Measurements from ENCODE around the gene CD6.

The CD6 gene

DNA sequence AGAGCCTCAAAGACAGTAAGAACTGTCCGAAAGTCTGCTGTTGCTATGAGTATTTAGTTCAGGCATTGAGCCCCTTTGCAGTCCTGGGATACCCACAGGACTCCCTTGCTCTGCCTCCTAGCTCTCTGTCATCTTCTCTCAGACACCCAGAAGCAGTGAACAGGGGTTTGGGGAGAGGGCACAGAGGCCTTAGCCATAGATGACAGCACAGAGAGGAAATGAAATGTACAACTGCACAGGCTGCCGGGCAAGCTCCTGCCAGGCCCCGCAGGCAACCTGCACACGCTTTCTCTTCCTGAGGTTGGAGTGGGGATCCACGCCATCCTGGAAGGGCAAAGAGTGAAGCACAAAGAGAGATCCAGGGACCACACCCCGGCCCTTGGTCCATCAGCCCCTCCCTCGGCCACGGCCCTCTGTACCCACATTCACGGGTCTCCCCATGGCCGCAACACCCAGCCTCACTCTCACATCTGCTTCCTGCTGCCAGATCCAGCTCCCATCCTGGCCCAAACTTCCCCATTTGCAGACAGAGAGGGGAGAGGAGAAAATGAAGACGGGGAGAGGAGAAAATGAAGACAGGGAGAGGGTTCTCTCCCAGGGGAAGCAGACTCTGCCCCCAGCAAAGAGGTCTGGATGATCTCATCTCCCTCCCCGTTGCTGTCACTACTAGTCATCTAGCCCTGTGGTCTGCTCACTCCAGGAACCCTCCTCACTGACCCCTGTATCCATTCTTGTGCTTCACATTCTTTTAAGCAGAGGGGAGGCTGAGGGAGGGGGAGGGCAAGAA, 40.7 kb downstream of the CD6 start:
- peak; percentile 85 to 86 for DNase-seq

GRCh38 chr11:61012737-61013215, 41.3 kb downstream of the CD6 start:
- DNase-seq: peak in 1 of 2 experiments; percentile 23

DNA sequence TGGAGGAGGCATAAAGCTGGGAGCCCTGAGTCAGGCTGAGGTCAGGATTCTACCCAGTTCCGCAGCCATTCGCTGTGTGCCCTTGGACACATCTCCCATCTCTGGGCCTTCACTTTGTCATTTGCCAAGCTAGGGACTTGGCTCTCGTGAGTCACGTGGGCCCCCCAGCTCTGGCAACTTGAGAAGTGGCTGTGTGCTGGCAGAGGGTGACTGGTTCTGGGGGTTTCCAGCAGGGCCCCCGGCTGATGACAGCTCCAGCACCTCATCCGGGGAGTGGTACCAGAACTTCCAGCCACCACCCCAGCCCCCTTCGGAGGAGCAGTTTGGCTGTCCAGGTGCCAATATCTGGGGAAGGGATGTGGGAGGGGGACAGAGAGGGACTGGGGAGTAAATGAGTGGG, 46.6 kb downstream of the CD6 start:
- DNase-seq: no peak

DNA sequence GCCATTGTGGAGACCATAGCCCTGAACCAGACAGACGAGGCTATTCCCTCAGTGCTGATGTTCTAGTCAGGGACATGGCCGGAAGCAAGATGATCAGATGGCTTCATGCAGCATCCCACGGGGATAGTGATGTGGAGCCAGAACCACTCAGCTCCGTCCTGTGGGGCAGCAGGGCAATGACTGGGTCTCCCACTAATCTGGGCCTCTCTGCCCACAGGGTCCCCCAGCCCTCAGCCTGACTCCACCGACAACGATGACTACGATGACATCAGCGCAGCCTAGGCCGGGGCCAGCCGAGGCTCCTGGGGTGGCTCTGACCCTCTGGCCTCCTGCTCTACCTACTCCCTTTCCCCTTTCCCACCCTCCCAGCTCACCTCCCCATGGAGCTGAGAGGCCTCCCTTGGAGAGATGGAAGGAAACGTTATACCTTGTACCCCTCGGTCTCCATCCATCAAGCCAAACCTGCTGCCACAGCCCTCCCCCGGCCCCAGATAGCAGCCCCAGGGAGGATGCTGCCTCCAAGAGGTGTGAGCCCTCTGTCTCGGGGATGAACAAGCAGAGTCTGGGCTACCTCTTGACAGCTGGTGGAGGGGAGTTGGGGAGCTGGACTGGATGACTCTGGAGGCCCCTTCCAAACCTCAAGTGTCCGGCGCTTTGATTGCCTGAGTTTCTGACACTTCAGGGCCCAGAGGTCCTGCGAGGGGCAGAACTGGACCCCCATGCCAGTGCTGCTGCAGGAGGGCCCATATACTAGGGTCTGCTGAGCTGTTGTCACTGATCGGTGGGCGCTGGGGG, 47.8 kb downstream of the CD6 start:
- no peak for DNase-seq

GRCh38 chr11:61019832-61020405, 48.4 kb downstream of the CD6 start:
- DNase-seq: no peak

DNA sequence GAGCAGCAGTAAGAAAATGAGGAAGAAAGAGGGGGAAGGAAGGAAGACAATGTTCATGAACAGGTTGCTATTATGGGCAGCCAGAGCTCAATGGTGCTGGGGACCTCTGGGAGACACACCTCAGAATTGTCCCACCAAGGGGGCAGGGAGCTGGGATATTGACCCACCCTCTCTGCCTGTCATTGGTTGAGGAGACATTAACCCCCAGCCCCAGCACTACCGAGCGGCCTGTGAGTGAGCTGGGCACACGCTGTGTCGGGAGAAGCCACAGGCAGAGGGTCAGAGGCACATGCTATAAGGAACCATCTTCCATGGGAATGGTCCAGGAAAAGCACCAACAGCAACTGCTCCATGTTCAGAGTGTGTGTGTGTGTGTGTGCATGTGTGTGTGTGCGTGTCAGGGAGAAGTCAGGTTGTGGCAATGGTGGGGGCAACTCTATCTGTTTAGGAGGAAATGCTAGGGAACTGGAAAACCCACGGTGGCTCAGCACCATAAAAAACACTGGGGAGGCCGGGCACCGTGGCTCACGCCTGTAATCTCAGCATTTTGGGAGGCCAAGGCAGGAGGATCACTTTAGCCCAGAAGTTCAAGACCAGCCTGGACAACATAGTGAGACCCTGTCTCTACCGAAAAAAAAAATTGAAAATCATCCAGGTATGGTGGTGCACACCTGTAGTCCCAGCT, 49.2 kb downstream of the CD6 start:
- DNase-seq: no peak

DNA sequence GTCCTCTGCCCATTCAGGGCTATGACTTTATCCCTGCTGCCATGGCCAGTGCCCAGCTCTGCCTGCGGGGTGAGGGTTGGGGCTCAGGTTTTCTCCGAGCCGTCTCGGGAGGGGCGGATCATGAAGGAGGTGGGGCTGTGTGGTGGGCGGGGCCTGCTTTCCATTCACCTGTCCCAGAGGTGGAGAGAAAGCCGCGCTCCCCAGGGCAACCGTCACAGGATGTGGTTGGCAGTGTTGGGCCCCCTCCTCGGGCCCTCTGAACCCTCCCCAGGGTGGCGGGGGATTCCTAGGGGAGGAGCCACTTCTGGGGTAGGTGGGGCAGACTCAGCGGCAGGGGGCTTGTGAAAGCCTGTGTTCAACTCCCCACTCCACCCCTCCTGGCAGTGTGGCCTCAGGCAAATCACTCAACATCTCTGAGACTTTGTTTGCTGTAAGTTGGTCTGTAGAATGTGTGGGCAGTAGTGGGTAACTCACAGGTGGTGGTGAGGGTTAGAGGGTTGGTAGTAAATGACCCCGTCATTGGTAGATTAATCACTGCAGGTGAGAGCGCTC, 50.3 kb downstream of the CD6 start:
- no peak for DNase-seq

DNA sequence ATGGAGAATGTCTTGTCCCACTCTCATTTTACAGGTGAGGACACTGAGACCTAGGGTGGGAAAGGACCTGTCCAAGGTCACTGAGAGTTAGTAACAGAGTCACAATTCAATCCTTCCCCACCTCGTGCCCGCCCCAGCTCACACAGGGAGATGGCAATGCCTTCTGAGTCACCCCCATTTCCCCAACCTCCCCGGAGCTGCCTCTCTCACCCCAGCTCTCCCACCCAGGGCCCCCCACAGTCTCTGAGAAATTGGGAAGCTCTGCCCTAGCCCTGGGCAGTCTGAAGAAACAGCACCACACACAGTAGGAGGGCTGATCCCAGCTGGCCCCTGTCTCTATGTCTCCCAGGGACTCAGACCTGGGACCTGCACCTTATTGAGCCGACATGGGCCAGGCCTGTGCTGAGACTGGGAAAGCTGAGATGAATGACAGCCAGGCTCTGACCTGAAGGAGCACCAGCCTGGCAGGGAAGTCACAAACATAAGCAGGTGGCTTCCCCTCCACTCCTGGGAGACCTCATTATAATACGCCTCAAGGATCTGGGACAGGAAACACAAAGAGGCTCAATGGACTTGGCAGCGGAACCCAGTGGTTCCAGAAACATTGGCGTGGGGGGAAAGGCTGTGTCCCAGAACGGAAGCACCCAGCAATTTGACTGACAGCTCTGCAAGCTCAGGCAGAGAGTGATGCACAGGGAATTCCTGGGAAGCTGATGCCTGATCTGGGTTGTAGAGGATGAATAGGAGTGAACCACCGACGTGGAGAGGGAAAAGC, 51.0 kb downstream of the CD6 start:
- no peak for DNase-seq

DNA sequence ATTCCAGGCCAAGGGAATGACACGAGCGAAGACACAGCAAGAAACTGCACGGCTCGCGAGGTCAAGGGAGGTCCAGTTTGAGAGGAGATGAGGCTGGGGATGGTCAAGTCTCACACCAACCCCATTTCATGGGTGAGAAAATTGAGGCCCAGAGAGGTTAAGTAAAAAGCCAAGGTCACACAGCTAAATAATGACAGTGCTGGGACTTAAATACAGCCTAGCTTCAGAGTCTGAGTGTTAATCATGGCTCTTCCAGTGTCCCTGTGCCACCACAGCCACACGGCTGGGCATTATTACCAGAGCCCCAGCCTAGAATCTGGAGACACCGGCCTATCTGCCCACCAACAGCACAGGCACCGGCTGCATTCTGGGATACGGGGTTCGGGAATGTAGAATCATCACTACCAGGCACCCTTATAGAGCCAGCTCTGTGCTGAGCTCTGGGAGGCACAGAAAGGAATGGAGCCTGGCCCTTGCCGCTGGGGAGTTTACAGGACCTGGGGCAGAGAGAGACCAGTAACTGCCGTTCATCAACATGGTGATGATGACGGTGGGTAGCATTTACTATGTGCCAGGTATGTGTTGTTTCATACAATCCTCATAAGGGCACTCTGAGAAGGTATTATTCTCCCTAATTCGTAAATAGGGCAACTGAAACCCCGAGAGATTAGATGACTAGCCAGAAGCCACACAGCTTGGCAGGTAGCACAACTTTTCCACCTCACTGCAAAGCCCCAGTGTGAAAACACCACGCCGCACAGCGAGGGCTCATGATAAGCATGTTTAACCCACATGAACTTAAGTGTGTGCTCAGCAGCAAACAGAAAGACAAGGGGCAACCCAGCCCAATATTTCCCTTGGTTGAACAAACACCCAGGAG, 51.8 kb downstream of the CD6 start:
- no peak for DNase-seq

DNA sequence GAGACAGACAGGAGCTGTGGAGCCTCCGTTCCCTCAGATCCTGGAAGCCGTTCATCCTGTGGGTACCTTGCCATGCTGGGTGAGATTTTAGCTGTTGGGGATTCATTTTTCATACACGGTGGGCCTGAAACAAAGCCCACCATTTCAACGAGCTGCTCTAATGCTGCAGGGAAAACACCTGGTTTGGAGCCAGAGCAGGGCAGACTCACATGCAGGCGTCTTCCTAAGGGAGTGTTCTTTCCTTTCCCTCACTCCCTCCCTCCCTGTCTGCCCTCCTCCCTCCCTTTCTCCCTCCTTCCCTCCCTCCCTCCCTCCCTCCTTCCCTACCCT, 52.5 kb downstream of the CD6 start:
- no peak for DNase-seq

DNA sequence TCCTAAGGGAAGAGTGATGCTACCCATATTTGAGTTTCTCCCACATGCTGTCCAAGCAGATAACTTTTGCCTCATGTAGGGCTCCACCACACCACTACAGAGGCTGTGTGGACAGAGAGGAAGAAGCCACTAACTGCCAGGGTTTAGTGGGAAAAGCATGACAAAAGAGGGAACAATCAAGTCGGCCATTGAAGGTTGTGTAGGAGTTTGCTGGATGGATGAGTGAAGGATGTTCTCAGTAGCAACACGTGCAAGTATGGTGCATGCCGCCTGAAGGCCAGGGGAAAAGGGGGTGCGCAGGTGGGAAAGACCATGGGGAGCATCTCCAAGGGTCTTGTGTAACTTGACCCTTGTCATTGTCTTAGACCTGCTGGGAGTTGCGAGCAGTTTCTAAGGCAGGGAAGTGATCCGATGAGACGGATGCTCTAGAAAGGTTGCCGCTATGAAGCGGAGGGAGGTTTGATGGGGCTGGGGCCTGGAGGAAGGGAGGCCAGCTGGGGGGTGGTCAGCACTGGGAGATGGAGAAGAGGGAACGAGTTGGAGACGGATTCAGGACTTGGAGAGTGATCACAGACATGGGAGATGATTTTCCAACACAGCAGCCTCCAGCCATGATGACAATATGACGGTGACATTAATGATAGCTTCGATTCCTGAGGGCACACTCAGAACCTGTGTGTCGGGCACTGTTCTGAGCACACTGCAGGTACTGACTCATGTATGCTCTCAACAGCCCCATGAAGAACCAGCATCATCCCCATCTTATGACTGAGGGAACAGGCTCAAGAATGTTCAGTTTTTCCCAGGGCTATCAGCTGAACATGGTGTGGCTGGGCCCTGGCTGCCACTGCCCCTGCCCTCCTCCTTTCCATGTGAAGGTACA, 53.7 kb downstream of the CD6 start:
- no peak for DNase-seq

DNA sequence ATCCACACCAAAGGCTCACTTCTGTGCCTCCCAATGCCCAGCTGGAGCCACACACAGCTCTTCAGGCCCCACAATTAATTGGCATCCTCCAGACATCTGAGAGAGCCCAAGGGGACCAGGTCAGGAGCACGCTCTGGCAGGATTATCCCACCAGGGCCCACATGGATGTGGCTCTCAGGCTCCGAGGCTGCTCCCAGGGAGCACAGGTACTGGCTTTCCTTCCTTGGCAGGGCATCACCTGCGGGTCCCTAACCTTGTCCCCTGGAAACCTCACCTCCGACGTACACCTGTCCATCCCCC, 54.3 kb downstream of the CD6 start:
- DNase-seq: no peak

GRCh38 chr11:61026121-61027031, 54.9 kb downstream of the CD6 start:
- DNase-seq: peak; percentile 46 to 65

DNA sequence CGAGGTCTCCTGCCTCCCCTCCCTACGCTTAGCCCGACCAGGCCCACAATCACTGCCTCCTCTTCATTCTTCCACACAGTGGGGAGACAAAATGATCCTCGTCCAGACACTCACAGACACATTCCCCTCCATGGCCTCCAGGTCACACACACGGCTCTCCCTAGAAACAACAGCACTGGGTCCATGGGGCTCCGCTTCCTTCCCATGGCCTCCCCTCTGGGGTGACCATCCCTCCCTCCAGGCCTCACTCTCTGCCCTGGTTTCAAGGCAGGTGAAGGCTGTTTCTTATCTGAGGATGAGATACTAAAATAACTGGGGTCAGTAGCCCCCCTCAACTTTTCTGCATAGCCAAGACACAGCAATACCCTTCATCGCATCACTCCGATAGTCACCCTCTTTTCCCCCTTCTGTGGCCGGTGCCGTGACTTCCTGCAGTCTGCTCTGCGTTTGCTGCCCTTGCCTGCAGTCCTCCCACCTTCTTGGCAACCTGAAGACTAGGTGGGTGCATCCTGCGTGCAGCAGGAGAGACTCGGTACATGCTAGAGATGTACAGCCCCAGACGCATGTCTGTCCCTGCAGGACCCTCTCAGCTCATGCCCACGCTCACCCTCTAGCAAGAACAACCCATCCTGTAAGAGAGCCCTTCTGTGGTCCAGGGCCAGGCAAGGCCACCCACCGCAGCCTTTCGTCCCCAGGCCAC, 55.8 kb downstream of the CD6 start:
- DNase-seq: no peak

GRCh38 chr11:61028135-61028729, 56.8 kb downstream of the CD6 start:
- peak; percentile 14 to 19 for DNase-seq

DNA sequence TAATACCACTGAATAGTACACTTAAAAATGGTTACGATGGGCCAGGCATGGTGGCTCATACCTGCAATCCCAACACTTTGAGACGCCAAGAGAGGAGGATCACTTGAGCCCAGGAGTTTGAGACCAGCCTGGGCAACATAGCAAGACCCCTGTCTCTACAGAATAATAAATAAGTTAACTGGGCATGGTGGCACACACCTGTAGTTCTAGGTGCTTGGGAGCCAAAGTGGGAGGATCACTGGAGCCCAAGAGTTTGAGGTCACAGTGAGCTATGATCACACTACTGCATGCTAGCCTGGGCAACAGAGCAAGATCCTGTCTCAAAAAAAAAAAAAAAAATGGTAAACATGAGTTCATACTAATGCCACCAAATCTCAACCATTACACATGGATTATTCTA, 61.3 kb downstream of the CD6 start:
- DNase-seq: no peak

DNA sequence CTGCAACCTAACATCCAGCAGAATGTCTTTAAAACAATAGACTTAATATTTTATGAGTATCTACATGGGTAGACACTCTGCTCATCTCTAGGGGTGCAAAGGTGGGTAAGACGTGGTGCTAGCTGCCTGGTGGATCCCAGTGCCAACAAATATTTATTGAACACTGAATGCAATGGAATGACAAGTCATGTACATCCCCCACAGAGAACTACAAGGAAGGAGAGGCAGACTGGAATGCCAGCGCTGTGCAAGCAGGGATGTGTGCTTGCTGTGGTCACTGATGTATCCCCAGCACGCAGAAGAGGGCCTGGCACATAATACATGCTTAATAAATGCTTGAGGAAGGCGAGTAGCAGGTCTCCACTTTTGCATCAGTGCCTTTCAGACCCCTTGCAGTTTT, 61.9 kb downstream of the CD6 start:
- DNase-seq: no peak

GRCh38 chr11:61034111-61034510, 62.6 kb downstream of the CD6 start:
- no peak for DNase-seq
